B cell (primary cell): ENCODE data around the gene KIAA0319L. TPM values are rescaled to one million over a fixed set of nuclear protein-coding genes. Genes with fewer than 3 reads are reported as not detected.

Experiments
- ATAC-seq: fragments of 200-7000 bp; cut with Tn5 transposase; one replicate; pipeline ENCODE4 v1.10.0; 2021; ENCODE audit warnings: low read depth, mild to moderate bottlenecking, moderate number of reproducible peaks, moderate library complexity
- CTCF ChIA-PET: fragments of 350-600 bp; sonication (Branson Sonifier 250); formaldehyde crosslinking; loops from one replicate; lab custom pipeline; 2021; ENCODE audit warnings: antibody characterized with exemption, inconsistent platforms; lab: Charles Lee
- POLR2A ChIA-PET: fragments of 350-600 bp; sonication (Branson Sonifier 250); formaldehyde crosslinking; loops from one replicate; lab custom pipeline; 2021; ENCODE audit warnings: antibody characterized with exemption; lab: Charles Lee
- DNase-seq: peaks from one replicate; pipeline ENCODE4 v3.0.0; 2013
- H2AFZ ChIP-seq: 2 replicates; pipeline ENCODE4 v1.6.1; 2012; ENCODE audit warnings: mild to moderate bottlenecking, low read depth, low read length; ENCODE audit not compliant: insufficient read depth, poor library complexity, severe bottlenecking
- H3K27ac ChIP-seq, 2 donors: 1 replicate in 1 of 2; 2 replicates in 1 of 2; pipeline ENCODE4 v1.5.1; 2012 to 2013; ENCODE audit warnings: low read length in 2 of 2, mild to moderate bottlenecking in 2 of 2, moderate library complexity in 1 of 2
- H3K27me3 ChIP-seq, 4 experiments: fragments of 200-600 bp in 1 of 4; sonication (generic) in 1 of 4; replicated peaks in 1 of 4; 1 replicate in 2 of 4; 2 replicates in 2 of 4; pipeline versions ENCODE4 v1.6.1 to v1.7.0; 2013 to 2016; ENCODE audit warnings: low read length in 3 of 4, mild to moderate bottlenecking in 2 of 4, mixed read lengths in 1 of 4, moderate library complexity in 1 of 4; ENCODE audit not compliant: insufficient read depth in 4 of 4, control insufficient read depth in 3 of 4; ENCODE audit errors: control extremely low read depth in 1 of 4
- H3K36me3 ChIP-seq, 2 experiments: replicated peaks in 1 of 2; 1 replicate in 1 of 2; 2 replicates in 1 of 2; pipeline versions ENCODE4 v1.6.1 to v1.7.1; 2013; ENCODE audit warnings: low read length in 1 of 2; ENCODE audit not compliant: insufficient read depth in 2 of 2, control insufficient read depth in 1 of 2; ENCODE audit errors: control extremely low read depth in 1 of 2, extremely low read depth in 1 of 2
- H3K4me1 ChIP-seq, 2 donors: fragments of 200-600 bp in 1 of 2; sonication (generic) in 1 of 2; 1 replicate in 1 of 2; 2 replicates in 1 of 2; pipeline versions ENCODE4 v1.5.1 to v1.6.1; 2013 to 2017; ENCODE audit warnings: low read length in 2 of 2; ENCODE audit not compliant: control insufficient read depth in 2 of 2, insufficient read depth in 2 of 2
- H3K4me2 ChIP-seq: replicated peaks from 2 replicates; pipeline ENCODE3; 2012; ENCODE audit warnings: mild to moderate bottlenecking, low read depth, low read length; ENCODE audit not compliant: poor library complexity, severe bottlenecking
- H3K4me3 ChIP-seq, 5 experiments: fragments of 200-600 bp in 1 of 5; sonication (generic) in 1 of 5; 1 replicate in 3 of 5; 2 replicates in 2 of 5; pipeline versions ENCODE4 v1.5.1 to v1.7.0; 2011 to 2016; ENCODE audit warnings: low read length in 4 of 5, mild to moderate bottlenecking in 4 of 5, low read depth in 2 of 5, control low read depth in 1 of 5, moderate library complexity in 1 of 5; ENCODE audit not compliant: insufficient read depth in 1 of 5; ENCODE audit errors: control extremely low read depth in 1 of 5, extremely low read depth in 1 of 5
- H3K79me2 ChIP-seq: fragments of 200-600 bp; sonication (generic); one replicate; pipeline ENCODE4 v1.6.0; 2016; ENCODE audit warnings: low read length; ENCODE audit not compliant: control insufficient read depth, insufficient read depth
- H3K9ac ChIP-seq: fragments of 200-600 bp; sonication (generic); 2 replicates; pipeline ENCODE4 v1.6.1; 2017; ENCODE audit warnings: mild to moderate bottlenecking, low read length, moderate library complexity
- H3K9me3 ChIP-seq, 3 donors: one replicate each; pipeline versions ENCODE4 v1.6.1 to v1.7.1; 2013; ENCODE audit warnings: low read length in 2 of 3; ENCODE audit not compliant: control insufficient read depth in 2 of 3, insufficient read depth in 1 of 3; ENCODE audit errors: control extremely low read depth in 1 of 3
- H4K20me1 ChIP-seq: 2 replicates; pipeline ENCODE4 v1.6.0; 2012; ENCODE audit warnings: mild to moderate bottlenecking, low read length; ENCODE audit not compliant: insufficient read depth, control insufficient read depth, poor library complexity, severe bottlenecking
- H3K27ac Mint-ChIP-seq: one replicate; pipeline ENCODE4 v1.8.0; 2021; ENCODE audit warnings: mixed read lengths
- H3K27me3 Mint-ChIP-seq: one replicate; pipeline ENCODE4 v1.8.0; 2021; ENCODE audit warnings: mixed read lengths
- H3K4me1 Mint-ChIP-seq: one replicate; pipeline ENCODE4 v1.8.0; 2021; ENCODE audit warnings: mixed read lengths
- H3K4me3 Mint-ChIP-seq: one replicate; pipeline ENCODE4 v1.8.0; 2021; ENCODE audit warnings: mixed read lengths
- H3K9me3 Mint-ChIP-seq: one replicate; pipeline ENCODE4 v1.8.0; 2022; ENCODE audit warnings: mixed read lengths; ENCODE audit not compliant: insufficient read depth
- CTCF ChIP-seq: fragments of 200-600 bp; IDR thresholded peaks from one replicate; pipeline ENCODE4 v1.8.0; 2022; ENCODE audit warnings: antibody characterized with exemption, mild to moderate bottlenecking
- EZH2 ChIP-seq: IDR thresholded peaks from 2 replicates; pipeline ENCODE4 v1.6.1; 2012; ENCODE audit warnings: borderline replicate concordance, low read depth, mild to moderate bottlenecking, moderate library complexity, low read length; ENCODE audit not compliant: insufficient read depth, poor library complexity, severe bottlenecking
- WGBS: methylation state at CpG from one replicate; pipeline ENCODE4 v1.1.5; 2013; ENCODE audit warnings: missing lambda C conversion rate; ENCODE audit not compliant: insufficient coverage; 5-methylcytosine and 5-hydroxymethylcytosine counted together
- intact Hi-C: fragments of 100-400 bp; cut with micrococcal nuclease; formaldehyde crosslinking; loops from one replicate; pipeline ENCODE4 v1.10.0; 2022
- polyA plus RNA-seq: library from polyadenylated mRNA; depleted of rRNA; stranded (reverse); fragments of >200 nt; gene quantifications from 2 replicates; pipeline ENCODE4 v1.2.3, GENCODE V29; 2012
- total RNA-seq, 2 donors: library from RNA; stranded (reverse); fragments of 120-200 nt in 1 of 2; gene quantifications; 1 replicate in 1 of 2; 2 replicates in 1 of 2; pipeline versions ENCODE4 v1.2.3 to v1.2.4, GENCODE V29; 2013 to 2022

Gene KIAA0319L
- total and polyA plus RNA-seq, 2 donors (not counting 1 experiment from before 2014, with no cell fraction given) = 35.9 to 78.1 TPM

GRCh38 chr1:35580949-35581388, 23.8 kb upstream of the KIAA0319L start:
- intact Hi-C loops = no loop called here
- CTCF ChIA-PET = interaction anchor here (0.9 to 2.4 kb wide), 3 partner anchors 13 to 130 kb away, joined by 3 to 10 read pairs (median 4); no protein-coding TSS in a partner anchor
- Histone ChIP-seq H3K27me3 (peaks cover 0 to 1% (median 0%) of the 10 kb centered on the region in 4 experiments), H3K79me2 (no peaks in the 10 kb centered on the region), H3K27ac (no peak overlapping the region), H3K36me3 (no peaks in the 10 kb centered on the region), H3K4me1 (peaks cover 13 to 27% of the 10 kb centered on the region in 2 donors), H4K20me1 (no peaks in the 10 kb centered on the region), H3K4me2 (no peak overlapping the region), H2AFZ (no peak overlapping the region), H3K4me3 (no peak overlapping the region), H3K9me3 (no peaks in the 10 kb centered on the region), H3K9ac (no peak overlapping the region)
- H3K9me3 Mint-ChIP-seq = no peaks in the 10 kb centered on the region
- no peak for TF ChIP-seq CTCF
- TF ChIP-seq EZH2 = no peak
- no peaks in the 10 kb centered on the region for H3K27me3 Mint-ChIP-seq
- H3K4me3 Mint-ChIP-seq = no peak overlapping the region
- no CpG with 5 or more reads among the region's 4 CpGs for WGBS
- DNase-seq (no peak), ATAC-seq (no peak)
- H3K4me1 Mint-ChIP-seq = peaks cover 24% of the 10 kb centered on the region
- POLR2A ChIA-PET = interaction anchor here (1.2 kb wide), 1 partner anchor 38 kb away, joined by 3 read pairs; no protein-coding TSS in a partner anchor
- H3K27ac Mint-ChIP-seq = no peak overlapping the region
